Activated B cell treated with CpG ODN at 0.5 μM for 24 hours (primary cell): ENCODE results near the gene LDLRAD4. TPM values are rescaled to one million over a fixed set of nuclear protein-coding genes. Genes with fewer than 3 reads are reported as not detected.

Source experiments
- total RNA-seq: library from RNA; stranded (reverse); gene quantifications from 2 replicates; pipeline ENCODE4 v1.2.3, GENCODE V29; 2022

The LDLRAD4 gene
- total RNA-seq, 1 donor from 2014 or later, result 66.9 TPM

Other genes starting within 250 kb of the LDLRAD4 start
- 33.6 and 34.2 TPM in 2 replicates for gene CEP192, start 227.4 kb upstream of the LDLRAD4 start, total RNA-seq